Adrenal gland (tissue), 12 donors: Measurements from ENCODE around the gene FADS3. TPM values are rescaled to one million over a fixed set of nuclear protein-coding genes. Genes with fewer than 3 reads are reported as not detected.

Experiments
- DNase-seq, 7 donors: peaks; one replicate each; pipeline ENCODE4 v3.0.0-alpha.2; 2019 to 2020
- H3K27ac ChIP-seq, 5 donors: fragments of 200-600 bp; sonication (generic) in 4 of 5; 1 replicate in 3 of 5; 2 replicates in 2 of 5; pipeline versions ENCODE4 v1.5.1 to v1.8.0; 2016 to 2020; ENCODE audit warnings: mild to moderate bottlenecking in 1 of 5
- H3K27me3 ChIP-seq: fragments of 200-600 bp; 2 replicates; pipeline ENCODE4 v1.8.0; 2021
- H3K36me3 ChIP-seq, 2 donors: fragments of 200-600 bp; replicated peaks in 1 of 2; 1 replicate in 1 of 2; 2 replicates in 1 of 2; pipeline versions ENCODE4 v1.5.1 to v1.8.0; 2018 to 2022
- H3K4me1 ChIP-seq, 2 donors: fragments of 200-600 bp; replicated peaks in 1 of 2; 1 replicate in 1 of 2; 2 replicates in 1 of 2; pipeline versions ENCODE4 v1.5.1 to v1.8.0; 2018 to 2021
- H3K4me3 ChIP-seq, 4 donors: fragments of 200-600 bp; sonication (generic) in 3 of 4; one replicate each; pipeline ENCODE4 v1.5.1; 2016 to 2018
- H3K9me3 ChIP-seq, 3 donors: fragments of 200-600 bp; sonication (generic) in 1 of 3; replicated peaks in 1 of 3; 1 replicate in 2 of 3; 2 replicates in 1 of 3; pipeline versions ENCODE4 v1.5.1 to v1.8.0; 2016 to 2021
- POLR2A ChIP-seq, 2 donors: fragments of 450-650 bp; IDR thresholded peaks; one replicate each; pipeline ENCODE4 v1.6.1; 2017; ENCODE audit warnings: antibody characterized with exemption in 2 of 2, mild to moderate bottlenecking in 2 of 2, moderate library complexity in 1 of 2
- WGBS, 4 donors: extraction: QIAGEN DNeasy Blood & Tissue Kit in 2 of 4; methylation state at CpG; one replicate each; pipeline versions ENCODE4 v1.1.5 to v1.1.7; 2013 to 2017; 5-methylcytosine and 5-hydroxymethylcytosine counted together
- intact Hi-C, 2 donors: fragments of 100-400 bp; cut with DNase I; formaldehyde crosslinking; loops; one replicate each; pipeline versions ENCODE4 v1.14.1 to v1.15.0; 2022 to 2023
- polyA plus RNA-seq, 3 donors: library from polyadenylated mRNA; stranded (reverse); fragments of 200-250 nt in 2 of 3; fragments of 350-450 nt in 1 of 3; fragmentation: Illumina TruSeq in 1 of 3; extraction: RNeasy Lipid Tissue Mini Kit (QIAGEN cat#74804) in 1 of 3; gene quantifications; one replicate each; pipeline ENCODE4 v1.2.3, GENCODE V29; 2013 to 2014
- total RNA-seq, 9 donors: library from RNA; depleted of rRNA in 4 of 9; stranded (reverse); fragments of >200 nt in 4 of 9; fragments of 120-200 nt in 1 of 9; fragmentation: NEBNext Ultra II Directional in 1 of 9; extraction: Animal tissue kit (Norgen Biotek cat#: 25700) in 1 of 9; gene quantifications; one replicate each; pipeline versions ENCODE4 v1.1.0 to v1.2.4, GENCODE V29; 2013 to 2023
- TF ChIP-seq, protein P1 (sequence below), 6 experiments: fragments of 450-650 bp in 4 of 6; fragments of 200-600 bp in 2 of 6; sonication (generic) in 1 of 6; IDR thresholded peaks; 1 replicate in 5 of 6; 2 replicates in 1 of 6; pipeline versions ENCODE4 v1.5.1 to v1.8.0; 2016 to 2021; ENCODE audit warnings: antibody characterized with exemption in 6 of 6, mild to moderate bottlenecking in 2 of 6, moderate library complexity in 1 of 6
- donor health status: healthy with polysubstance abuse.
- donor health status: Bipolar disorder and iron deficiency.
- donor health status: DM: yes; HTN: yes; CAD: no.
- donor health status: DM: no; HTN: no; CAD: no.
- donor health status: DM: no; HTN: no; CAD: no.
- donor health status: DM: yes; HTN: yes; CAD: no.

FADS3 gene
- total and polyA plus RNA-seq, 12 donors = 22.2 to 175 (median 105) TPM

DNA sequence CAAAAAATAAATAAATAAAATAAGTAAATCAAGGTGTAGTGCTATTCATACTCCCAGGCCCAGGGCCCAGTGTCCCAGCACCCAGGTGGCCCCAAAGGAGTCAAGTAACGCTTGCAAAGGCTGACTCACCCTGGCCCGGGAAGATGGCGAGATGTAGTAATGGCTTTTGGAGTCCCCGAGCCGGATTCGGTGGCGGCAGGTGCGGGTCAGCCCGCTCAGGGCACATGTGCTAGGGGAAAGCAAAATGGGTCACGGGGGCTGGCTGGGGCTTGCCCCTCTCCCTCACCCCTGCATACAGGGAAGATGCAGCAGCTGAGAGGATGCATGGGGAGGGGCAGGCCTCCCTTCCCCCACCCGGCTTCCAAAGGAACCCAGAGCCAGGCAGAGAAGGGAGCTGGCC is 11.0 kb upstream of the FADS3 start:
- Histone ChIP-seq H3K36me3 (peaks cover 0 to 42% of the 10 kb centered on the region in 2 donors), H3K27me3 (no peaks in the 10 kb centered on the region), H3K27ac (no peak overlapping the region), H3K4me3 (no peak overlapping the region), H3K9me3 (no peaks in the 10 kb centered on the region), H3K4me1 (no peaks in the 10 kb centered on the region)
- 85 to 96% (median 90%) methylated on average over 11 of the region's 11 CpGs for WGBS, 4 donors
- DNase-seq = no peak
- intact Hi-C loops = no loop called here
- no peak for TF ChIP-seq POLR2A (IDR thresholded peaks at IDR 0.05)
- TF ChIP-seq, protein P1, sequence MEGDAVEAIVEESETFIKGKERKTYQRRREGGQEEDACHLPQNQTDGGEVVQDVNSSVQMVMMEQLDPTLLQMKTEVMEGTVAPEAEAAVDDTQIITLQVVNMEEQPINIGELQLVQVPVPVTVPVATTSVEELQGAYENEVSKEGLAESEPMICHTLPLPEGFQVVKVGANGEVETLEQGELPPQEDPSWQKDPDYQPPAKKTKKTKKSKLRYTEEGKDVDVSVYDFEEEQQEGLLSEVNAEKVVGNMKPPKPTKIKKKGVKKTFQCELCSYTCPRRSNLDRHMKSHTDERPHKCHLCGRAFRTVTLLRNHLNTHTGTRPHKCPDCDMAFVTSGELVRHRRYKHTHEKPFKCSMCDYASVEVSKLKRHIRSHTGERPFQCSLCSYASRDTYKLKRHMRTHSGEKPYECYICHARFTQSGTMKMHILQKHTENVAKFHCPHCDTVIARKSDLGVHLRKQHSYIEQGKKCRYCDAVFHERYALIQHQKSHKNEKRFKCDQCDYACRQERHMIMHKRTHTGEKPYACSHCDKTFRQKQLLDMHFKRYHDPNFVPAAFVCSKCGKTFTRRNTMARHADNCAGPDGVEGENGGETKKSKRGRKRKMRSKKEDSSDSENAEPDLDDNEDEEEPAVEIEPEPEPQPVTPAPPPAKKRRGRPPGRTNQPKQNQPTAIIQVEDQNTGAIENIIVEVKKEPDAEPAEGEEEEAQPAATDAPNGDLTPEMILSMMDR (IDR thresholded peaks at IDR 0.05) = no peak

DNA sequence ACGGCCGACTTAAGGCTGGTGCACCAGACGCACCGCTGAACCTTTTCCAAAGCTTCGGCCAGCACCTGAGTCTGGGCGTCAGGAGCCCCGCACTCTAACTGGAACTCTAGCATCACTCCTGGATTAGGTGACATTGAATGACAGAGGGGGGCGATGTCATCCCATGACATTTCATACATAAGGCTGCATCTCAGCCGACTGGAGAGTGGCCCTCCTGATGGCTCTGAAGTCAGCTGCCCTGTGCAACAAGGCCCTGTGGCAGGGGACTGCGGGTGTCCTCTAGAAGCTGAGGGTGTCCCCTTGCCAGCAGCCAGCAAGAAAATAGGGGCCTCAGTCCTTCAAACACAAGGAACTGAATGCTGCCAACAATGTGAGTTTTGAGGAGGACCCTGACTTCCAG is 10.1 kb upstream of the FADS3 start:
- H3K36me3 ChIP-seq = peaks cover 0 to 33% of the 10 kb centered on the region in 2 donors
- no peak overlapping the region for H3K4me3 ChIP-seq
- intact Hi-C loops = no loop called here
- no peaks in the 10 kb centered on the region for H3K9me3 ChIP-seq
- no peaks in the 10 kb centered on the region for H3K27me3 ChIP-seq
- no peak overlapping the region for H3K27ac ChIP-seq
- TF ChIP-seq POLR2A (IDR thresholded peaks at IDR 0.05) = no peak
- TF ChIP-seq, protein P1 (IDR thresholded peaks at IDR 0.05) = no peak
- H3K4me1 ChIP-seq = no peaks in the 10 kb centered on the region
- DNase-seq = no peak
- 85 to 100% (median 93%) methylated on average over 5 to 10 of the region's 10 CpGs for WGBS, 4 donors

DNA sequence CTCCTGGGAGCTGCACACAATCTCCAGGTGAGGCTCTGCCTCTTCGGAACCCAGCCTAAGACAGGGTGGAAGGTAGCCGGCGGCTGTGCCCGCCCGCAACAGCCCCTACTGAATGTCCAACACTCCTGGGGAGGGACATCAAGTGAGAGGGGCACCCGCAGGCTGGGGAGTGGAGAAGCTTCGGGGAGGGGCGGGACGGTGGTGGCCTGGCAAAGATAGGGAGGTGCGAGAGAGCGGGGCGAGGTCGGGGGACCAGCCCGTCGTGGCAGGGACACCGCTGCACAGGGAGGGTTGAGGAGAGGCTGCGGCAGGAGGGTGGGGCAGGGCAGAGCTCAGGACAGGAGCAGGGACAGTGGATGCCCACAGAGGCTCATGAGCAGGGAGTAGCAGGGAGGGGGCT is 8.9 kb upstream of the FADS3 start:
- TF ChIP-seq POLR2A (IDR thresholded peaks at IDR 0.05) = no peak
- TF ChIP-seq, protein P1 (IDR thresholded peaks at IDR 0.05) = no peak
- no peak overlapping the region for H3K4me3 ChIP-seq
- H3K27me3 ChIP-seq = no peaks in the 10 kb centered on the region
- H3K9me3 ChIP-seq = no peaks in the 10 kb centered on the region
- no peaks in the 10 kb centered on the region for H3K4me1 ChIP-seq
- intact Hi-C loops = no loop called here
- DNase-seq = no peak
- H3K27ac ChIP-seq = no peak overlapping the region
- 88 to 93% (median 90%) methylated on average over 12 to 17 of the region's 17 CpGs for WGBS, 4 donors
- H3K36me3 ChIP-seq = peaks cover 0 to 23% of the 10 kb centered on the region in 2 donors

DNA sequence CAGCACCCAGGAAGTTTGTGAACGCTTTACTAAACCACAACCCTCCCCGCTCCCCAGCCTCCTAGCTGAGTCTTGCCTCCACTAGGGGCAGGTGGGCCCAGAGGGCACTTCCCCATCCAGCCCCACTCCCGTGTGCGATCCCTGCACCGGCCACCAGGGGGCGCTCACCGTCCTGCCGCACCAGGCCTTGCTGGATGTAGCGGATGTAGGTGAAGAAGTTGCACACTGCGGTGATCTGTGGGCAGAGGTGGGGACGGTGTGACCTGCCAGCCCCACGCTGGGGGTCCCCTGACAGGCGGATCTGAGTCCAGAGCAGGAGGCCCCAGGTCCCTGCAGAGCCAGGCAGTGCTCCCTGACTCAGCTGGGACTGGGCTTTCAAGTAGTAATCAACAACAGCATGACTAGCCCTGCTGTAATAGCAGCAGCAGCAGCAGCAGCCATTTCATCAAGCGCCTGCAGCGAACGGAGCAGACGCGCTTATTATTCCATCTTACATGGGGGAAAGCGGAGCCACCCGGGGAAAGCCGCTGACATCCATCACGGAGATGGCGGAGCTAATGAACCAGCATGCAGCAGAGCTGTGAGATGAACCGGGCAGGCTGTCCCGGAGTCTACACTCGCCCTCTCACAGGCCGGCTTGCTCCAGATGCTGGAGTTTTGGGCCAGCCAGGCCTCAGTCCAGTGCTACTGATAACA is 7.9 kb upstream of the FADS3 start:
- Histone ChIP-seq H3K27ac (peak overlapping the region in 1 of 5 donors; percentile 47), H3K4me3 (no peak overlapping the region), H3K4me1 (no peaks in the 10 kb centered on the region), H3K9me3 (no peaks in the 10 kb centered on the region), H3K27me3 (no peaks in the 10 kb centered on the region), H3K36me3 (peaks cover 0 to 23% of the 10 kb centered on the region in 2 donors)
- intact Hi-C loops = loop anchor here (2.0 to 5.0 kb wide), 4 partner anchors 48 to 208 kb away; no protein-coding TSS in a partner anchor
- peak; percentile 77 to 91 (median 82) for DNase-seq
- no peak for TF ChIP-seq POLR2A (IDR thresholded peaks at IDR 0.05)
- TF ChIP-seq, protein P1 (IDR thresholded peaks at IDR 0.05) = peak; percentile 98 to 100 (median 99)
- WGBS, 4 donors = 24 to 63% (median 37%) methylated on average over 14 to 27 of the region's 27 CpGs
